ENCODE results near the gene PHACTR2.

The PHACTR2 gene

DNA sequence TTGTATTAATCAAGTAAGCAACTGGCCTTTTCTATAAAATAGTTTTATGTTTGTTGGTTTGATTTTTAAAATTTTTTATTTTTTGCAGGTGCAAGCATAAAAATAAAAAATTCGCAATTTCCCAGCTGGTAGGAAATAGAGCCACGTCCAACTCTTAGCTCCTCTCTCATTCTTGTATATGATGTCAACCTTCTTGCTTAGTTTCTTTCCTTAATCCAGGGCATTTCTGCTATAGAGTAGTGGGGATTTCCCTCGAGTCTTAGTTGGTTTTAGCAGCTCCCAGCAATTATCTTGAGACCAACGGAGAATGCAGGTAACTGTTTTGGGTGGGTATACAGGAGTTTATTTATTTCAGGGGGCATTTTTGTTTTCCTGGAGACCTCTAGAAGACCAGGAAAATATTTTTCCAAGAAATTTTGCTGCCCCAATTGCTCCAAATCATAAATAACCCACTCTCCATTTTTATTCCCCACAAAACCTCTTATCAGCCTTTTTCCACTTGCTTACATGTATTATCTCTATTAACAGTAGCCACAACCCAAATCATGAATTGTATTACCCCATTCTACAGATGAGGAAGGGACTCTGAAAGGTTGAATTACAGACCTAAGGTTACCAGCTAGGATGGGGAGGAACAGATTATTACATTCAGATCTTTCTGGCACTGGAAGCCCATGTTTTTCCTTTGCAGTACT is 18.4 kb downstream of the PHACTR2 start:
- Histone ChIP-seq H3K79me1 (ENCODE audit: low read length) (peaks cover 16% of the 10 kb centered on the region), H3K4ac (ENCODE audit: low read depth, low read length) (no peak overlapping the region), H2AK5ac (ENCODE audit: low read length) (no peak overlapping the region), H2BK120ac (ENCODE audit: low read depth, low read length) (no peak overlapping the region), H3K56ac (ENCODE audit: low read length) (no peak overlapping the region), H3K27me3 (ENCODE audit: insufficient read depth, low read length, poor library complexity) (no peaks in the 10 kb centered on the region), H2BK15ac (replicated peaks; ENCODE audit: low read depth) (no peak overlapping the region), H3K4me1 (ENCODE audit: control insufficient read depth, low read depth, low read length) (peaks cover 2% of the 10 kb centered on the region), H3K79me2 (ENCODE audit: control insufficient read depth, insufficient read depth, low read length) (peaks cover 36% of the 10 kb centered on the region), H4K8ac (ENCODE audit: low read depth, low read length) (no peak overlapping the region), H3K9ac (ENCODE audit: low read length) (no peak overlapping the region), H3K23ac (ENCODE audit: low read length) (no peak overlapping the region), H3K4me3 (ENCODE audit: low read length) (no peak overlapping the region), H3K4me2 (ENCODE audit: low read length) (no peak overlapping the region), H3K27ac (ENCODE audit: low read depth, low read length) (no peak overlapping the region), H4K5ac (ENCODE audit: low read length) (no peak overlapping the region), H3K18ac (ENCODE audit: low read length) (no peak overlapping the region), H2BK5ac (ENCODE audit: low read length) (no peak overlapping the region), H3K36me3 (ENCODE audit: control insufficient read depth, insufficient read depth, low read length) (no peaks in the 10 kb centered on the region)
- WGBS (ENCODE audit: extremely low coverage, insufficient coverage, low lambda C conversion rate) = no CpG with 5 or more reads among the region's 4 CpGs
- DNase-seq = no peak

DNA sequence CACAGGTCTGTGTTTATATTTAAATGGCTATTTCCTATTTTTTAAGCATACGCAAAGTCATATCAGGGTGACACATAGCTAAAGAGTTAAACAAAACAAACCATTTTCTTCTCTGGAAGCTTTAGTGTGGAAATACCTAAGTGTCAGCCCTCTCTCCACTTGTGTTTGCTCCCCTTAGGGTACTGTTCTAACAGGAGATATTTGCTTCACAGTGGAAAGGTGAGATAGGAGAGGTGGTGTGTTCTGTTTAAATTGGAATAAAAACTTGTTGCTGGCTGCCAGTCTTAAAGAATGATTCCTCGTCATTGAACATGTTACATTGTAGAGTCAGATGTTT is 18.9 kb downstream of the PHACTR2 start:
- H4K5ac ChIP-seq (ENCODE audit: low read length) = no peak overlapping the region
- H2BK15ac ChIP-seq (replicated peaks; ENCODE audit: low read depth) = no peak overlapping the region
- no peak overlapping the region for H3K9ac ChIP-seq (ENCODE audit: low read length)
- H3K79me1 ChIP-seq (ENCODE audit: low read length) = peaks cover 18% of the 10 kb centered on the region
- no CpG with 5 or more reads among the region's 2 CpGs for WGBS (ENCODE audit: extremely low coverage, insufficient coverage, low lambda C conversion rate)
- no peak overlapping the region for H3K56ac ChIP-seq (ENCODE audit: low read length)
- no peak overlapping the region for H2AK5ac ChIP-seq (ENCODE audit: low read length)
- H3K4me3 ChIP-seq (ENCODE audit: low read length) = no peak overlapping the region
- no peak overlapping the region for H2BK120ac ChIP-seq (ENCODE audit: low read depth, low read length)
- H3K4me2 ChIP-seq (ENCODE audit: low read length) = no peak overlapping the region
- H3K4ac ChIP-seq (ENCODE audit: low read depth, low read length) = no peak overlapping the region
- H3K4me1 ChIP-seq (ENCODE audit: control insufficient read depth, low read depth, low read length) = peaks cover 2% of the 10 kb centered on the region
- DNase-seq = no peak
- no peak overlapping the region for H2BK5ac ChIP-seq (ENCODE audit: low read length)
- H3K27me3 ChIP-seq (ENCODE audit: insufficient read depth, low read length, poor library complexity) = no peaks in the 10 kb centered on the region
- H3K18ac ChIP-seq (ENCODE audit: low read length) = no peak overlapping the region
- H3K23ac ChIP-seq (ENCODE audit: low read length) = no peak overlapping the region
- peaks cover 34% of the 10 kb centered on the region for H3K79me2 ChIP-seq (ENCODE audit: control insufficient read depth, insufficient read depth, low read length)
- no peak overlapping the region for H3K27ac ChIP-seq (ENCODE audit: low read depth, low read length)
- H4K8ac ChIP-seq (ENCODE audit: low read depth, low read length) = no peak overlapping the region
- no peaks in the 10 kb centered on the region for H3K36me3 ChIP-seq (ENCODE audit: control insufficient read depth, insufficient read depth, low read length)

DNA sequence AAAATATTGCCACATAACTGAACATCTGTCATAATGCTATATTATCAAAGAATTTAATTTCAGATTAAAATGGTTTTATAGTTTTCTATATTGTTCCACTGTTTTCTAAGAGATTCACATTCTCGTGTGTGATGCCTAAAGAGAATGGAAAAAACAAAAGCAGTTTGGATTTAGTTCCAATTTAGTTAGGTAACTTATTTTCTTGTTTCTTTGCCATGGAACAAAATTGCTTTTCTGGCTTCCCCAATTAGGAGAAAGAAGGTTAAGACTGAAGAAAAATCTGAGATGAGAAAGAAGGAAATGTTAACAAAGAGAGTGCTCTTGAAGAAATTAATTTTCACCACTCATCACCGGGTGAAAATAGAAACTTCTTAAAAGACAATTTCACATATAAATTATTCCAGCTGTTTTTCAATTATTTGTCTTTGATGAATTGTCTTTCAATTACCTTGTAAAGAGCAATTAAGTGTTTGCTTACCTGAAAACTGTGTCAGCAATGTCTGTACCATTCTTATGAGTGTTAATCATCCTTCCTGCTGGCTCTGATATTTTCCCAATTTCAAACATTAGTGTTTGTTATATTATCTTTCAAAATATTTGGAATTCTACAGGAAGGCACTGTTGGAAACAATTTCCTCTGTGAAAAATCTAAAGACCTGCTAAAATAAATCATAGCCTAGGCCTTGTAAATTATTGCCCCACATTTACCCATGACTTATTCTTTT is 19.5 kb downstream of the PHACTR2 start:
- Histone ChIP-seq H2AK5ac (ENCODE audit: low read length) (no peak overlapping the region), H3K79me1 (ENCODE audit: low read length) (peaks cover 18% of the 10 kb centered on the region), H2BK5ac (ENCODE audit: low read length) (no peak overlapping the region), H3K79me2 (ENCODE audit: control insufficient read depth, insufficient read depth, low read length) (peaks cover 33% of the 10 kb centered on the region), H4K8ac (ENCODE audit: low read depth, low read length) (no peak overlapping the region), H3K56ac (ENCODE audit: low read length) (no peak overlapping the region), H3K4me2 (ENCODE audit: low read length) (no peak overlapping the region), H3K27ac (ENCODE audit: low read depth, low read length) (no peak overlapping the region), H2BK120ac (ENCODE audit: low read depth, low read length) (no peak overlapping the region), H2BK15ac (replicated peaks; ENCODE audit: low read depth) (no peak overlapping the region), H4K5ac (ENCODE audit: low read length) (no peak overlapping the region), H3K18ac (ENCODE audit: low read length) (no peak overlapping the region), H3K36me3 (ENCODE audit: control insufficient read depth, insufficient read depth, low read length) (no peaks in the 10 kb centered on the region), H3K23ac (ENCODE audit: low read length) (no peak overlapping the region), H3K27me3 (ENCODE audit: insufficient read depth, low read length, poor library complexity) (no peaks in the 10 kb centered on the region), H3K4ac (ENCODE audit: low read depth, low read length) (no peak overlapping the region), H3K4me1 (ENCODE audit: control insufficient read depth, low read depth, low read length) (peaks cover 2% of the 10 kb centered on the region), H3K9ac (ENCODE audit: low read length) (no peak overlapping the region), H3K4me3 (ENCODE audit: low read length) (no peak overlapping the region)
- DNase-seq = no peak
- no CpG with 5 or more reads among the region's 2 CpGs for WGBS (ENCODE audit: extremely low coverage, insufficient coverage, low lambda C conversion rate)

DNA sequence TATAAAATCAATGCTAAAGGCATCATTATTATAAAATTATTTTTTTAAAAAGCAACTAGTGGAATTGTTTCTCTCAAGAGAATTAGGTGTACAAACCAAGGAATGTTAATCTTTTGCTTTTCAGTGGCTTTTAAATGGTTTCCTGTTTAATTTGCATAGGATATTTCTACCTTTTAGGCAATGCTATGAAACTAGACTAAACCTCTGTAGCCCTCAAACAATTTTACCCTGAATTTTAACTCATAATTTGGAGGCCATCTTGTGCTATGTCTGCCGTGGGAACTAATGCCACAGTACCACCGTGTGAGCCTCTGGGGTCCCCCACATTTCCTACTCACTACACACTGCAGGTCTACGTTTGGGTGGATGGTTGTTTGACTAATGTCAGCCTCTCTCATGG is 20.6 kb downstream of the PHACTR2 start:
- Histone ChIP-seq H3K79me1 (ENCODE audit: low read length) (peaks cover 18% of the 10 kb centered on the region), H2BK15ac (replicated peaks; ENCODE audit: low read depth) (no peak overlapping the region), H3K4me1 (ENCODE audit: control insufficient read depth, low read depth, low read length) (peaks cover 2% of the 10 kb centered on the region), H3K9ac (ENCODE audit: low read length) (no peak overlapping the region), H2BK5ac (ENCODE audit: low read length) (no peak overlapping the region), H2BK120ac (ENCODE audit: low read depth, low read length) (no peak overlapping the region), H4K5ac (ENCODE audit: low read length) (no peak overlapping the region), H3K27ac (ENCODE audit: low read depth, low read length) (no peak overlapping the region), H3K27me3 (ENCODE audit: insufficient read depth, low read length, poor library complexity) (no peaks in the 10 kb centered on the region), H3K36me3 (ENCODE audit: control insufficient read depth, insufficient read depth, low read length) (no peaks in the 10 kb centered on the region), H3K79me2 (ENCODE audit: control insufficient read depth, insufficient read depth, low read length) (peaks cover 27% of the 10 kb centered on the region), H3K4ac (ENCODE audit: low read depth, low read length) (no peak overlapping the region), H3K56ac (ENCODE audit: low read length) (no peak overlapping the region), H3K18ac (ENCODE audit: low read length) (no peak overlapping the region), H3K4me3 (ENCODE audit: low read length) (no peak overlapping the region), H2AK5ac (ENCODE audit: low read length) (no peak overlapping the region), H4K8ac (ENCODE audit: low read depth, low read length) (no peak overlapping the region), H3K4me2 (ENCODE audit: low read length) (no peak overlapping the region), H3K23ac (ENCODE audit: low read length) (no peak overlapping the region)
- no peak for DNase-seq
- no CpG with 5 or more reads among the region's 3 CpGs for WGBS (ENCODE audit: extremely low coverage, insufficient coverage, low lambda C conversion rate)

DNA sequence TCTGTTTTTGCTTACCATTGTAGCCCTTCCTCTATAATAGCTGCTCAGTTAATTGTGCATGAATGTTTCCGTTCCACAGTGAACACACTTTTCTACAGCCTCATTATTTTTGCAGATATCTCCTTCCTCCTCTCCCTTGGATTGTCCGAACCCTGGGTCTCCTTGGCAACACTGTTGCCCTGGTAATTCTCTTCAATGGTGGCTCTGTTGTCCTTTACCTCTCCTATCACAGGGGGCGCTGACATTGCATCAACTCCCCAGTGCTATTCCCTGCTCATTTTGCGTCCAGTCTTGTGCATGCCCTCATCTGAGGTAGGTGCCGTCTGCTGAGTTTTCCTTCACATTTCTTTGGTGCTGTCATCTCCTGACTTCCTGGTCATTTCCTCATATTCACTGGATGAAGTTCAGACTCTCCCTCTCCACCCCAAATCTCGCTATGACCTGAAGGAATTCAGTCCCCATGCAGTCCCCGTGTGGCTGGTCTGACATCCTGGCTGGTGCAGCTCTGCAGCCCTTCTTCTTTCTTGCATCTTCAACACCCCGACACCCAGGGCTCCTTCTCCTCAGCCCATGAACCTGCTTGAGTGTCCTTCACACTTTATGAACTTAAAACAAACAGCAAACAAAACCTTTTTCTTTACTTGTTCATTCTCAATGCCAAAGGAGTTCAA is 21.1 kb downstream of the PHACTR2 start:
- Histone ChIP-seq H3K4me3 (ENCODE audit: low read length) (no peak overlapping the region), H3K79me2 (ENCODE audit: control insufficient read depth, insufficient read depth, low read length) (peaks cover 24% of the 10 kb centered on the region)

More for the DNA sequence above, 21.1 kb downstream of the PHACTR2 start:
- peak; percentile 77 for DNase-seq
- Histone ChIP-seq H2BK5ac (ENCODE audit: low read length) (no peak overlapping the region), H4K5ac (ENCODE audit: low read length) (no peak overlapping the region), H3K4me1 (ENCODE audit: control insufficient read depth, low read depth, low read length) (peaks cover 2% of the 10 kb centered on the region), H3K9ac (ENCODE audit: low read length) (no peak overlapping the region), H3K79me1 (ENCODE audit: low read length) (peaks cover 17% of the 10 kb centered on the region), H2BK15ac (replicated peaks; ENCODE audit: low read depth) (no peak overlapping the region), H3K36me3 (ENCODE audit: control insufficient read depth, insufficient read depth, low read length) (no peaks in the 10 kb centered on the region), H3K23ac (ENCODE audit: low read length) (no peak overlapping the region), H3K27ac (ENCODE audit: low read depth, low read length) (no peak overlapping the region), H2BK120ac (ENCODE audit: low read depth, low read length) (no peak overlapping the region), H3K18ac (ENCODE audit: low read length) (no peak overlapping the region), H2AK5ac (ENCODE audit: low read length) (no peak overlapping the region), H3K56ac (ENCODE audit: low read length) (no peak overlapping the region), H4K8ac (ENCODE audit: low read depth, low read length) (no peak overlapping the region), H3K27me3 (ENCODE audit: insufficient read depth, low read length, poor library complexity) (no peaks in the 10 kb centered on the region), H3K4ac (ENCODE audit: low read depth, low read length) (no peak overlapping the region), H3K4me2 (ENCODE audit: low read length) (no peak overlapping the region)
- WGBS (ENCODE audit: extremely low coverage, insufficient coverage, low lambda C conversion rate) = no CpG with 5 or more reads among the region's 8 CpGs

Data from mesendoderm (in vitro differentiated cells).